Activated CD8-positive, alpha-beta memory T cell treated with anti-CD3 and anti-CD28 coated beads, Interleukin-2, amount 10 ng/mL, durations not matched to agents 7 days and 5 days (primary cell): ENCODE data around the gene RADIL. TPM values are rescaled to one million over a fixed set of nuclear protein-coding genes. Genes with fewer than 3 reads are reported as not detected.

Experiments
- ATAC-seq: fragments of 150-1000 bp; cut with Tn5 transposase; one replicate; pipeline ENCODE4 v1.10.0; 2021; ENCODE audit warnings: moderate library complexity
- CTCF ChIA-PET: fragments of 350-600 bp; sonication (Branson Sonifier 250); formaldehyde crosslinking; loops from one replicate; lab custom pipeline; 2021; ENCODE audit warnings: antibody characterized with exemption; lab: Charles Lee
- DNase-seq: peaks from one replicate; pipeline ENCODE4 v3.0.0-alpha.2; 2020
- H3K27ac Mint-ChIP-seq: one replicate; pipeline ENCODE4 v1.8.0; 2021; ENCODE audit warnings: mild to moderate bottlenecking, mixed read lengths
- H3K27me3 Mint-ChIP-seq: one replicate; pipeline ENCODE4 v1.8.0; 2021; ENCODE audit warnings: mixed read lengths
- H3K36me3 Mint-ChIP-seq: one replicate; pipeline ENCODE4 v1.8.0; 2021; ENCODE audit warnings: mild to moderate bottlenecking, mixed read lengths
- H3K4me1 Mint-ChIP-seq: one replicate; pipeline ENCODE4 v1.8.0; 2021; ENCODE audit warnings: mixed read lengths
- H3K4me3 Mint-ChIP-seq: one replicate; pipeline ENCODE4 v1.8.0; 2021; ENCODE audit warnings: mild to moderate bottlenecking, moderate library complexity, mixed read lengths
- H3K9me3 Mint-ChIP-seq: one replicate; pipeline ENCODE4 v1.8.0; 2022; ENCODE audit warnings: low read depth, mixed read lengths
- total RNA-seq, 2 experiments: library from RNA; stranded (reverse); gene quantifications; one replicate each; pipeline ENCODE4 v1.2.3, GENCODE V29; 2021

RADIL gene
- total RNA-seq, 2 experiments from 2014 or later, result 0.12 TPM; not detected in 1

DNA sequence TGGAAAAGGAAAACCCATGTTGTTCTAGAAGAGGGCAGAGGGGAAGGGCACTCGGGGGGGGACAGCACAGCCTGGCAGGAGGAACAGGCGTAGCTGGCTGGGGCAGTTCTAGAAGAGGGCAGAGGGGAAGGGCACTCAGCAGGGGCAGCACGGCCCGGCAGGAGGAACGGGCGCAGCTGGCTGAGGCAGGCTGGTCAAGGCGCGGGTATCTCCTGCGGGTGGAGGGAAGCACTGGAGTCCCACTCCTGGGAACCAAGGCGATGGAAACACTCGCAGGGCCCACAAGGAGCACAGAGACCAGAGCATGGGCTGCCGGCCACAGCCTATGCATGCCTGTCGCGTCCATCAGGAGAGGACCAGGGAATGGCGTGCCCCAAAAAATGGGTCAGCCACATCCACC, 58.4 kb downstream of the RADIL start:
- Mint-ChIP-seq H3K4me3 (no peak overlapping the region), H3K4me1 (no peaks in the 10 kb centered on the region), H3K9me3 (no peaks in the 10 kb centered on the region), H3K27me3 (no peaks in the 10 kb centered on the region), H3K36me3 (no peaks in the 10 kb centered on the region), H3K27ac (no peak overlapping the region)
- DNase-seq (no peak), ATAC-seq (no peak)
- CTCF ChIA-PET, result interaction anchor here (0.9 to 1.3 kb wide), 2 partner anchors 24 to 27 kb away, joined by 3 read pairs; no protein-coding TSS in a partner anchor

GRCh38 chr7:4824120-4824775, 59.3 kb downstream of the RADIL start:
- Mint-ChIP-seq H3K27ac (no peak overlapping the region), H3K4me3 (no peak overlapping the region), H3K9me3 (no peaks in the 10 kb centered on the region), H3K36me3 (no peaks in the 10 kb centered on the region), H3K27me3 (no peaks in the 10 kb centered on the region), H3K4me1 (no peaks in the 10 kb centered on the region)
- ATAC-seq, result no peak
- no peak for DNase-seq
- CTCF ChIA-PET, result interaction anchor here (0.8 to 1.3 kb wide), 3 partner anchors 25 to 78 kb away, joined by 3 read pairs; partner anchors contain the start of gene RADIL

- Mint-ChIP-seq H3K27me3 (no peaks in the 10 kb centered on the region), H3K27ac (no peak overlapping the region), H3K36me3 (no peaks in the 10 kb centered on the region), H3K4me3 (no peak overlapping the region), H3K9me3 (no peaks in the 10 kb centered on the region), H3K4me1 (no peaks in the 10 kb centered on the region)
- ATAC-seq, result no peak
- DNase-seq, result no peak
- CTCF ChIA-PET, result interaction anchor here (0.8 to 1.3 kb wide), 2 partner anchors 60 to 79 kb away, joined by 3 read pairs; partner anchors contain the start of gene RADIL
These were observed 59.9 kb downstream of the RADIL start for GRCh38 chr7:4823441-4824119.

GRCh38 chr7:4822677-4823076, 60.8 kb downstream of the RADIL start:
- no peak for ATAC-seq
- CTCF ChIA-PET, result no interaction called here
- H3K4me1 Mint-ChIP-seq, result no peaks in the 10 kb centered on the region
- H3K27ac Mint-ChIP-seq, result no peak overlapping the region
- H3K9me3 Mint-ChIP-seq, result no peaks in the 10 kb centered on the region
- no peaks in the 10 kb centered on the region for H3K36me3 Mint-ChIP-seq
- DNase-seq, result no peak
- H3K27me3 Mint-ChIP-seq, result no peaks in the 10 kb centered on the region
- no peak overlapping the region for H3K4me3 Mint-ChIP-seq

DNA sequence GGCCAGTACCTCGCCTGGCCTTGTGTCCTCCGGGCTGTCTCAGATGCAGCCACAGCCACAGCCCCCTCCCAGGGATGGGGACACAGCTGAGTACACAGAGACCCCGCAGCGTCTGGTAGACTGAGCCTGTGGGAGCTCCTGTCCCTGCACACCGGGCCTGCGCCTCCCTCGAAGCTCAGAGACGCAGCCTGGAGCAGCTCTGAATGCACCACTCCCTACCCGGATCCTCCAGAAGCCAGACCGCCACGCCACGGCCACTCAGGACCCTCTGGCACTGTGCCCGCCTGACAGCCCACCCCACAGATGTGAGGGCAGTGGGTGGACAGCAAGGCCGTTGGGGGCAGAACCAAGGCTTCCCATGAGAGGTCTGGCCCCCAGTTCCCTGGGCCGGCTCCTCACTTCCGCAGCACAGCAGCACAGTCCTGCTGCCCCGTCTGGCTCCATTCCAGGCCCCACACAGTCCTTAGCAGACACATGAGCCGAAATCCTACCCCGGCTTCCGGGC, 62.5 kb downstream of the RADIL start:
- DNase-seq (no peak), ATAC-seq (no peak)
- H3K4me3 Mint-ChIP-seq, result no peak overlapping the region
- no peaks in the 10 kb centered on the region for H3K36me3 Mint-ChIP-seq
- no peaks in the 10 kb centered on the region for H3K4me1 Mint-ChIP-seq
- H3K9me3 Mint-ChIP-seq, result no peaks in the 10 kb centered on the region
- no peaks in the 10 kb centered on the region for H3K27me3 Mint-ChIP-seq
- CTCF ChIA-PET, result no interaction called here
- H3K27ac Mint-ChIP-seq, result no peak overlapping the region

- CTCF ChIA-PET, result no interaction called here
- Mint-ChIP-seq H3K27ac (no peak overlapping the region), H3K27me3 (no peaks in the 10 kb centered on the region), H3K4me1 (no peaks in the 10 kb centered on the region), H3K36me3 (no peaks in the 10 kb centered on the region), H3K4me3 (no peak overlapping the region), H3K9me3 (no peaks in the 10 kb centered on the region)
- DNase-seq, result no peak
- no peak for ATAC-seq
These were observed 63.0 kb downstream of the RADIL start for GRCh38 chr7:4820405-4820966.

DNA sequence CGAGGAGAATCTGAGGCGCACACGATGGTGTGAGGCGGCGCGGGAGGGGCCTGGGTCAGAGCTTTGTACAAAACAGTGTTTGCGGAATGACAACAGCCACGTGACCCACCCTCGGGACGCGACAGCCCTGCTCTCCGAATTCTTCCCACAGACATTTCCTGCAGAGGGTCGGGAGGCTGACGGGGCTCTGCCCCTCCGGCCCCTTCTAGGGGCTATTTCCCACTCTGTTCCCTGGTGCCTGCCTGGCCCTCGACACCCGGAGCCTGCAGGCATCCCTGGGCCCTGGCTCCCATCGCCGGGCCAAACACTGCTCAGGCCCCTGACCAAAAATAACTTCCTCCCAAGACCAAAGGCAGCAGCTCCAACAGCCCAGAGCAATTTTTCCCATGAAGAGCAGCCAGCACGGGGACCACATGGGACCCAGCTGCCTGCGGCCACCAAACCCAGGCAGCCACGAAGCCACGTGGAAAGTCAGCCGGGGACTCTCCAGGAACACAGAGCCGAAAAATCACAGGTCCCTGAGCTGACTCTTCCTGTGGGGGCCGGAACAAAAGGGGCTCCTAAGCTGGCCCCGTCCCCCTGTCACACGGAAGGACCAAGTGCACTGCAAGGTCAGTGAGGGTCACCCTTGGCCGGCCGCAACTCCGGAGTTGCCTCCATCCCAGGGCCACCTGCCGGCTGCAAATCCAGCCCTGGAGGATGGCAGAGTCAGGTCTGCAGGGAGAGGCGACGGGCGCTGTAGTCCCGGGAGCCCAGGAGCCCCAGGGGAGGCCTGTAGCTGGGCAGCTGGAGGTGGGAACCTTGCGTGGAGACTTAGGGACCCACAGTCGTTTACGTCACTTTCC, 63.7 kb downstream of the RADIL start:
- Mint-ChIP-seq H3K9me3 (no peaks in the 10 kb centered on the region), H3K4me1 (no peaks in the 10 kb centered on the region), H3K27me3 (no peaks in the 10 kb centered on the region), H3K27ac (no peak overlapping the region), H3K4me3 (no peak overlapping the region), H3K36me3 (no peaks in the 10 kb centered on the region)
- CTCF ChIA-PET, result no interaction called here
- DNase-seq (no peak), ATAC-seq (no peak)

GRCh38 chr7:4818000-4818794, 65.3 kb downstream of the RADIL start:
- no peaks in the 10 kb centered on the region for H3K9me3 Mint-ChIP-seq
- no peaks in the 10 kb centered on the region for H3K4me1 Mint-ChIP-seq
- ATAC-seq (no peak), DNase-seq (no peak)
- H3K4me3 Mint-ChIP-seq, result no peak overlapping the region
- CTCF ChIA-PET, result interaction anchor here (0.8 kb wide), 1 partner anchor 20 kb away, joined by 4 read pairs; no protein-coding TSS in a partner anchor
- H3K27ac Mint-ChIP-seq, result no peak overlapping the region
- H3K27me3 Mint-ChIP-seq, result peaks cover 10% of the 10 kb centered on the region
- H3K36me3 Mint-ChIP-seq, result no peaks in the 10 kb centered on the region

GRCh38 chr7:4817178-4817901, 66.2 kb downstream of the RADIL start:
- CTCF ChIA-PET, result no interaction called here
- Mint-ChIP-seq H3K4me1 (no peaks in the 10 kb centered on the region), H3K27me3 (peaks cover 13% of the 10 kb centered on the region), H3K36me3 (no peaks in the 10 kb centered on the region), H3K27ac (no peak overlapping the region), H3K4me3 (no peak overlapping the region), H3K9me3 (no peaks in the 10 kb centered on the region)
- ATAC-seq (no peak), DNase-seq (no peak)

DNA sequence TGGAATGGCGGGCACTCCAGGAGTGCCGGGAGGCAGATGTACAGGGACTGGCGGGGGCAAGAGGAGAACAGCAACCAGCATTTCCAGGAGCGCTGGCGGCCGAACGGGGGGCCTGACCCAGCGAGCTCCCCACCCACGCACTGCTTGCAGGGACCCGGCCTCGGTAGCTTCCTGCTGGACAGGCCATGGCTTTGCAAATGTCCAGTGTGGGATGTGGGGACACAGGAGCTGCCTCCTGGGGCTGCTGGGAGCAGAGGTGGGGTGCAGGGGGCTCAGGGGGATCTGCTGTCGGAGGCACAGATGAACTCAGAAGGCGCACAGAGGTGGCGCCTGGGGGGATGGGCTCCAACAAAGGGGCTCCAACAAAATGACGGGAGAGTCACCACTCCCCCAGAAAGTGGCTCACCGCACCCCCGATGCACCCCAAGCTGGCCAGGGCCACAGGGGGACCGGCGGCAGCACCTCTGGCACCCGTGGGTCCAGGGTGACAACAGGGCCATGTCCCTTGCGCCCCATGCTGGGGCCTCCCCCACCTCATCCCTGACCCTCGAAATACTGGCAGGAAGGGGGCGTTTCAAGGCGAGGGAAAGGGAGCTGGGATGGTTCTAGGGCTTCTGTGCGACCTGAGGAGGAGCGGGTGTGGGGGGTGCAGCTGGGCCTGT, 67.0 kb downstream of the RADIL start:
- no peak for DNase-seq
- Mint-ChIP-seq H3K4me1 (no peaks in the 10 kb centered on the region), H3K36me3 (no peaks in the 10 kb centered on the region), H3K4me3 (no peak overlapping the region), H3K27ac (no peak overlapping the region), H3K27me3 (peaks cover 13% of the 10 kb centered on the region), H3K9me3 (no peaks in the 10 kb centered on the region)
- ATAC-seq, result no peak
- CTCF ChIA-PET, result interaction anchor here (1.3 kb wide), 1 partner anchor 14 kb away, joined by 3 read pairs; no protein-coding TSS in a partner anchor

DNA sequence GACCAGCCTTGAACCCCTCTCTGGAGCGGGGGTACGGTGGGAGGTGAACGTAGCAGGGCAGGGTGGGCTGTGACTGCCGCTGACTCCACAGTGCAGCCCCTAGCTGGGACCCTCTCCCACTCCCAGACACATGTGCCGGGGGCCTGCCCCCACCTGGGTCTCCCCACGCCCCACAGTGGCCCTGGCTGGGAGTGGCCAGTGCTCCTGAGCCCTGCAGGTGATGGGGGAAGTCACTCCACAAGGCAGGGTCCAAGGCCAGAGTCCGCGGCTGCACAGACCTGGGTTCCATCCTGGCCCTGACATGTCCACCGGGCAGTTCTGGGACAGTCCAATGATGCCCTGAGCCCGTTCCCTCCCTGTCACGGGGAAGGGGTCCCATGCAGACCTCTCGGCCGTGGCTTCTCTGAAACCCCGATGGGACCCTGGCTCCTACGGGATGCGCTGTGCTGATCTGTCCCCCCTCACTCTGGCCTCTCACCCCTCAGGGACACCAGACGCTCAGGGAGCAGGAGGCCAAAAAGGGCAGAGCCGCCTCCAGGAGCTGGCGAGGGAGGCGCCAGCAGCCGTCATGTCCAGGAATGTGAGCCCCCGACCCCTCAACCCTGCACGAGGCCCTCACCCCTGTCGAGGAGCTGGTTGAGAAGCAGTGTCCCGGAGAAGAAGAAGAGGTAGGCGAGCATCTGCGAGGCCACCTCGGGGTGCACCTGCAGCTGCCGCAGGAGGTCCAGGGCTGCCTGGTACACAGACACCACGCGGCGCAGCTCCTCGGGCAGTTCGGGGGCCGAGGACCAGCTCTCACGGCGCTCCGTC, 67.7 kb downstream of the RADIL start:
- H3K36me3 Mint-ChIP-seq, result no peaks in the 10 kb centered on the region
- H3K27me3 Mint-ChIP-seq, result peaks cover 13% of the 10 kb centered on the region
- no peak overlapping the region for H3K27ac Mint-ChIP-seq
- H3K9me3 Mint-ChIP-seq, result no peaks in the 10 kb centered on the region
- CTCF ChIA-PET, result interaction anchor here (1.3 kb wide), 1 partner anchor 14 kb away, joined by 3 read pairs; no protein-coding TSS in a partner anchor
- H3K4me3 Mint-ChIP-seq, result no peak overlapping the region
- ATAC-seq (no peak), DNase-seq (no peak)
- no peaks in the 10 kb centered on the region for H3K4me1 Mint-ChIP-seq
